Trophoblast cell (in vitro differentiated cells and primary cell): ENCODE results near the gene ZFHX3.

Experiments used
- DNase-seq, 2 donors: peaks; one replicate each; pipeline ENCODE4 v3.0.0-alpha.2; 2016
- H2AFZ ChIP-seq: 2 replicates; pipeline ENCODE4 v1.6.1; 2013; ENCODE audit warnings: low read length, moderate library complexity, mild to moderate bottlenecking; ENCODE audit not compliant: insufficient read depth, poor library complexity
- H2AK5ac ChIP-seq: 2 replicates; pipeline ENCODE4 v1.6.1; 2013; ENCODE audit warnings: mild to moderate bottlenecking, low read length
- H2BK120ac ChIP-seq: 2 replicates; pipeline ENCODE4 v1.6.1; 2013; ENCODE audit warnings: low read length, mild to moderate bottlenecking, moderate library complexity; ENCODE audit not compliant: insufficient read depth, poor library complexity
- H2BK12ac ChIP-seq: 2 replicates; pipeline ENCODE4 v1.6.1; 2013; ENCODE audit warnings: mild to moderate bottlenecking, low read length, moderate library complexity
- H2BK5ac ChIP-seq: 2 replicates; pipeline ENCODE4 v1.6.1; 2013; ENCODE audit warnings: low read length, low read depth, moderate library complexity, mild to moderate bottlenecking; ENCODE audit not compliant: poor library complexity
- H3K14ac ChIP-seq: 2 replicates; pipeline ENCODE4 v1.6.1; 2013; ENCODE audit warnings: mild to moderate bottlenecking, low read length
- H3K18ac ChIP-seq: 2 replicates; pipeline ENCODE4 v1.6.1; 2013; ENCODE audit warnings: mild to moderate bottlenecking, low read length
- H3K23ac ChIP-seq: 2 replicates; pipeline ENCODE4 v1.6.1; 2013; ENCODE audit warnings: low read length
- H3K27ac ChIP-seq: 2 replicates; pipeline ENCODE4 v1.5.1; 2013; ENCODE audit warnings: low read depth, mild to moderate bottlenecking, inconsistent platforms, low read length, moderate library complexity
- H3K27me3 ChIP-seq: 2 replicates; pipeline ENCODE4 v1.6.1; 2013; ENCODE audit warnings: inconsistent platforms, mild to moderate bottlenecking, low read length, moderate library complexity; ENCODE audit not compliant: insufficient read depth
- H3K36me3 ChIP-seq, 2 experiments: 1 replicate in 1 of 2; 2 replicates in 1 of 2; pipeline ENCODE4 v1.6.1; 2013; ENCODE audit warnings: low read length in 2 of 2, mild to moderate bottlenecking in 2 of 2, moderate library complexity in 1 of 2; ENCODE audit not compliant: insufficient read depth in 2 of 2, control insufficient read depth in 1 of 2
- H3K4ac ChIP-seq: 2 replicates; pipeline ENCODE4 v1.6.1; 2013; ENCODE audit warnings: low read depth, mild to moderate bottlenecking, low read length, moderate library complexity
- H3K4me1 ChIP-seq, 2 experiments: 1 replicate in 1 of 2; 2 replicates in 1 of 2; pipeline ENCODE4 v1.6.1; 2013; ENCODE audit warnings: low read length in 2 of 2, mild to moderate bottlenecking in 2 of 2, moderate library complexity in 1 of 2; ENCODE audit not compliant: insufficient read depth in 2 of 2, control insufficient read depth in 1 of 2
- H3K4me2 ChIP-seq: 2 replicates; pipeline ENCODE4 v1.6.1; 2013; ENCODE audit warnings: inconsistent platforms, mild to moderate bottlenecking, low read length, moderate library complexity
- H3K4me3 ChIP-seq: 2 replicates; pipeline ENCODE4 v1.5.1; 2013; ENCODE audit warnings: mild to moderate bottlenecking, low read depth, low read length, inconsistent platforms
- H3K79me1 ChIP-seq: one replicate; pipeline ENCODE4 v1.6.1; 2013; ENCODE audit warnings: low read length
- H3K79me2 ChIP-seq: 2 replicates; pipeline ENCODE4 v1.6.1; 2013; ENCODE audit warnings: low read length, mild to moderate bottlenecking; ENCODE audit not compliant: control insufficient read depth, insufficient read depth, poor library complexity
- H3K9ac ChIP-seq: 2 replicates; pipeline ENCODE4 v1.6.1; 2013; ENCODE audit warnings: mild to moderate bottlenecking, low read length
- H3K9me3 ChIP-seq: 2 replicates; pipeline ENCODE4 v1.6.1; 2013; ENCODE audit warnings: low read depth, mild to moderate bottlenecking, control low read depth, inconsistent platforms, low read length; ENCODE audit not compliant: insufficient read depth
- H4K12ac ChIP-seq: 2 replicates; pipeline ENCODE4 v1.6.1; 2013; ENCODE audit warnings: low read depth, mild to moderate bottlenecking, low read length, moderate library complexity
- H4K8ac ChIP-seq: 2 replicates; pipeline ENCODE4 v1.6.1; 2013; ENCODE audit warnings: low read depth, mild to moderate bottlenecking, low read length, moderate library complexity
- H4K91ac ChIP-seq: one replicate; pipeline ENCODE4 v1.6.1; 2013; ENCODE audit warnings: low read depth, mild to moderate bottlenecking, low read length, moderate library complexity
- WGBS: extraction: QIAGEN DNeasy Blood & Tissue Kit; methylation state at CpG from one replicate; pipeline ENCODE4 v1.1.7; 2013; ENCODE audit warnings: missing lambda C conversion rate; ENCODE audit not compliant: insufficient read length, insufficient coverage; ENCODE audit errors: extremely low coverage; 5-methylcytosine and 5-hydroxymethylcytosine counted together

ZFHX3 gene

DNA sequence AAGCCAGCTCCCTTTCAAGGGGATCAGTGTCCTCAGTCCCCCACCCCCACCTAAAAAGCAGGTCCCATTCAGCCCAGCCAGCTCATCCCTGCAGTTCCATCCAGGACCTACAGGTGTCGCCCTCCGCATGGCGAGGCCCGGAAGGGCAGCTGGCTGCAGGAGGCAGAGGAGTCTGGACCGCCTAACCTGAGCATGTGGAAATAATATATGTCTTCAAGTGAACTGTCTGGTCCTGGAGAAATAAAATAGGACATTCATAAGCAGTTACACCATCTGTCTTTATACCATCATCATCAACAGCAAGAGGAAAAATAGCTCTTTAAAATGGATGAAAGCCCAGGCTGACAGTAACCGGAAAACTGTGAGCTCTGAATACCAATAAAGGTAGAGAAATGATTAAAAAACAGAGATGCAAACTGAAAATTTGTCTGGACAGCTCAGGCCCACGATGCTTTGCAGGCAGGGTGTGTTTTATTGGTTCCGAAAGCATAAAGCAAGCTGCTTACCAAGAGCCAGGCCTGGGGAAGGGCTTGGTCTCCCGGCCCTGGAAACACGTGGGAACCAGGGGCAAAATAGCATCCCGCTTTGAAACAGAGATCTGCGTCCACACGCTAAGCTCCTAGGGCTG lies 215.2 kb downstream of the ZFHX3 start:
- peak; percentile 75 to 90 for DNase-seq
- H3K9ac ChIP-seq = no peak overlapping the region
- H3K9me3 ChIP-seq = peaks cover 2% of the 10 kb centered on the region
- no peak overlapping the region for H3K4ac ChIP-seq
- H3K79me1 ChIP-seq = no peaks in the 10 kb centered on the region
- no peak overlapping the region for H2AFZ ChIP-seq
- H3K4me1 ChIP-seq = peaks cover 0 to 7% of the 10 kb centered on the region in 2 experiments
- no peak overlapping the region for H3K27ac ChIP-seq
- H3K23ac ChIP-seq = no peak overlapping the region
- H4K12ac ChIP-seq = no peak overlapping the region
- H2BK120ac ChIP-seq = no peak overlapping the region
- H3K4me2 ChIP-seq = no peak overlapping the region
- H3K4me3 ChIP-seq = no peak overlapping the region
- peaks cover 9 to 10% of the 10 kb centered on the region in 2 experiments for H3K36me3 ChIP-seq
- H3K14ac ChIP-seq = no peak overlapping the region
- no peak overlapping the region for H2BK12ac ChIP-seq
- H3K79me2 ChIP-seq = no peaks in the 10 kb centered on the region
- H3K27me3 ChIP-seq = no peaks in the 10 kb centered on the region
- no peak overlapping the region for H3K18ac ChIP-seq
- H4K91ac ChIP-seq = no peak overlapping the region
- H2AK5ac ChIP-seq = no peak overlapping the region
- H4K8ac ChIP-seq = no peak overlapping the region
- no CpG with 5 or more reads among the region's 13 CpGs for WGBS
- H2BK5ac ChIP-seq = no peak overlapping the region

DNA sequence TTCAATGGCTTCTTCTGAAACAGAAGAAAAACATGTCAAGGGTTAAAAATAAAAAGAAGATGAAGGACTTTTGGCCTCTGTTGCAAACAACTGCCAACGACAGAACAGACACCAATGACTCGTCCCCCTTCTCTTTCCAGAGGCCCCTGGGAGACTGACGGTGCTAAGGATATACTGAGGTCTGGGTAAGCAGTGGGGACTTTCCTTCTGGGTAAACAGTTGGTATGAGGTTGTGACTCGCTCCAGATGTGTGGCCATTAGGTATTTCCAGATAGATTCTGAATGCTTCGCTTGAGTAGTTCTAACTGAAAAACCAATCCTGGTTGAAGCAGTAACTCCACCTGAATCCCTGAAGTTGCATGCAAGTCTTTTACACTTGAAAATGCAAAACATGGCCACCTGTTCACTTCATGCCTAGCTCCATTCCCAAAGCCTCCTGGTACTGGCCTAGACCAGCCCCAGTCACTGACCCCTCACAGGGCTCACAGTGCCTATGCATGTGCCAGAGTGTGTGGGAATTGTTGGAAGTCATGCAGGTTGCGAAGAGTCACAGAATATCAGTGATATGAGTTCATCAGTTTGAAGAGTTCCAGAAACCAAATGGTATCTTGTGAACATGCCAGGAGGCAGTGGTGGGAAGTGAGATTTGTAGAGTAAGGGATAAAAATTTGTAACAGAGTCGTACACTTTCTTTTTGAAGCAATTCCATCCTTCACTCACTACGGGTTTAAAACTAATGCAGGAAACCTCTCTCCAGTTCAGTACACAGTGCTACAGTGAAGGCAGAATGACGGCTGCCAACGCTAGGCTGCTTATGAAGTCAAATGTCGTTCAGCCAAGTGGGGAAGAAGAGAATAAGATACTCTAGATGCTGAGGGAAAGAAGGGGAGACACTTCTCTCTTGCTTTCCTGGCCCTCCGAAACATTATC lies 217.8 kb downstream of the ZFHX3 start:
- H3K18ac ChIP-seq = no peak overlapping the region
- no peaks in the 10 kb centered on the region for H3K79me2 ChIP-seq
- no peak overlapping the region for H4K12ac ChIP-seq
- H4K91ac ChIP-seq = no peak overlapping the region
- H3K79me1 ChIP-seq = no peaks in the 10 kb centered on the region
- no peaks in the 10 kb centered on the region for H3K27me3 ChIP-seq
- H3K36me3 ChIP-seq = peaks cover 9 to 13% of the 10 kb centered on the region in 2 experiments
- no peak overlapping the region for H3K9ac ChIP-seq
- no peak for DNase-seq
- H3K23ac ChIP-seq = no peak overlapping the region
- no peak overlapping the region for H3K27ac ChIP-seq
- no peak overlapping the region for H2AFZ ChIP-seq
- H2BK120ac ChIP-seq = no peak overlapping the region
- no peak overlapping the region for H2BK12ac ChIP-seq
- no peak overlapping the region for H3K4me2 ChIP-seq
- H3K4me3 ChIP-seq = no peak overlapping the region
- no peaks in the 10 kb centered on the region for H3K9me3 ChIP-seq
- no peak overlapping the region for H2AK5ac ChIP-seq
- H3K4ac ChIP-seq = no peak overlapping the region
- H3K14ac ChIP-seq = no peak overlapping the region
- no peak overlapping the region for H4K8ac ChIP-seq
- WGBS = no CpG with 5 or more reads among the region's 12 CpGs
- peaks cover 0 to 7% of the 10 kb centered on the region in 2 experiments for H3K4me1 ChIP-seq
- no peak overlapping the region for H2BK5ac ChIP-seq

DNA sequence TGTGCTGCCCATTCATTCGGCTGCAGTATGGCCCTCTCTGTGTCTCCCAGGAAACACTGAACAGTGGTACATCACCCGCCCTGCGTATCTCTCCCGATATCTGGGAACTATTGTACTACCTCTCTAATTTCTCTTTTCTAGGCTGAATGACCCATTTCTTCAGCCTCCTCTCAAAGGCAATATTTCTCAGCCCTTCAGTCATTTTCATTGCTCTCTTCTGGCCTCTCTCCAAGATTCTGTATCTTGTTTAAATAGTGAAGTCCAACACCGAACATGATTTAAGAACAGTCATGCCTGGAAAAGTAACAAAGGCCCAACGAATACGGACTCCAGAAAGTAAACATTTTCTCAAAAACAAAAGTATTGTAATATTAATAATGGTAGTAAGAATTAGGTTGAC lies 220.1 kb downstream of the ZFHX3 start:
- Histone ChIP-seq H3K4ac (no peak overlapping the region), H3K79me1 (no peaks in the 10 kb centered on the region), H3K9ac (no peak overlapping the region), H3K4me3 (no peak overlapping the region), H2BK5ac (no peak overlapping the region), H2BK12ac (no peak overlapping the region), H4K91ac (no peak overlapping the region), H3K27me3 (no peaks in the 10 kb centered on the region), H3K14ac (no peak overlapping the region), H4K8ac (no peak overlapping the region), H2BK120ac (no peak overlapping the region), H2AFZ (no peak overlapping the region), H3K4me2 (no peak overlapping the region), H4K12ac (no peak overlapping the region), H3K4me1 (peaks cover 0 to 3% of the 10 kb centered on the region in 2 experiments), H3K9me3 (no peaks in the 10 kb centered on the region), H2AK5ac (no peak overlapping the region), H3K18ac (no peak overlapping the region), H3K36me3 (peaks cover 9 to 13% of the 10 kb centered on the region in 2 experiments), H3K23ac (no peak overlapping the region), H3K27ac (no peak overlapping the region), H3K79me2 (no peaks in the 10 kb centered on the region)
- DNase-seq = no peak
- no CpG with 5 or more reads among the region's 7 CpGs for WGBS

DNA sequence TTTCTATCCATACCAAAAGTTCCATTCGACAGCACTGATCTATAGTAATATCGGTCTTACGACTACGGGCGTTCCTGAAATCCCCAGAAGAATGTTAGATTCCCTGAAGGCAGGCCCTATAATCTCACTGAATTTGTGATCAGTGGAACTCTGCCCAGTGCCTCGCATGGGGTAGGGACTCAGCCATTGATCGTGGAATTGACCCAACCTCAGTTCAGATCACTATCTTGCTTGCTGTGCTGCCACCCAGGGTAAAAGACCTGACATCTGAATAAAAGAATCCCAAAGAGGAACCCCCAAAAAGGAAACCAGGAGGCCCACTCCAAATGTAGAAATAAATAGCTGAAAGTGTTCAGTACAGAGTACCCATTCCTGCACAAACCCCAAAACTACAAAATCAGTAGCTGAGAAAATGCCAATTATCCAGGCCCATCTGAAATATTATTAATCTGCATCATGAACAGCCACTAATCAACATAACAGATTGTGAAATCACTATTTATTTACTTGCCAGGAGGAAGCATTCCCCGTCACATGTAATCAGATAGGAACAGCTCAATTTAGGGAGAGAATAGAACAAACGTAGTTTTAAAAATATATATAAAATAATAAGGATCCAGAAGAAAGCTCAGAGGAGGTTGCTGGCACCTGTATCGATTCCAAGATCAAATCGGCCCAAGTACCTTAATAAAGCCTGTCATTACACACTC lies 221.9 kb downstream of the ZFHX3 start:
- no peak overlapping the region for H3K23ac ChIP-seq
- H3K18ac ChIP-seq = no peak overlapping the region
- H3K79me1 ChIP-seq = no peaks in the 10 kb centered on the region
- no peaks in the 10 kb centered on the region for H3K79me2 ChIP-seq
- H2AK5ac ChIP-seq = no peak overlapping the region
- peaks cover 0 to 3% of the 10 kb centered on the region in 2 experiments for H3K4me1 ChIP-seq
- H4K8ac ChIP-seq = no peak overlapping the region
- no peak overlapping the region for H4K12ac ChIP-seq
- H2AFZ ChIP-seq = no peak overlapping the region
- H2BK5ac ChIP-seq = no peak overlapping the region
- peaks cover 9 to 11% of the 10 kb centered on the region in 2 experiments for H3K36me3 ChIP-seq
- no peak for DNase-seq
- H3K4ac ChIP-seq = no peak overlapping the region
- H2BK12ac ChIP-seq = no peak overlapping the region
- H3K14ac ChIP-seq = no peak overlapping the region
- H4K91ac ChIP-seq = no peak overlapping the region
- no peak overlapping the region for H3K4me2 ChIP-seq
- no peaks in the 10 kb centered on the region for H3K9me3 ChIP-seq
- no peak overlapping the region for H3K4me3 ChIP-seq
- H2BK120ac ChIP-seq = no peak overlapping the region
- H3K27ac ChIP-seq = no peak overlapping the region
- no peaks in the 10 kb centered on the region for H3K27me3 ChIP-seq
- H3K9ac ChIP-seq = no peak overlapping the region
- no CpG with 5 or more reads among the region's 11 CpGs for WGBS
